GM11168 (cell line): ENCODE measurements around the gene SCNN1A.

Source experiments
- in situ Hi-C: fragments of 300-500 bp; cut with MboI; formaldehyde crosslinking; loops from one replicate; pipeline ENCODE4 v1.12.0; 2022; ENCODE audit warnings: low sequenced_read_pairs; ENCODE audit not compliant: unreplicated experiment

Gene SCNN1A

DNA sequence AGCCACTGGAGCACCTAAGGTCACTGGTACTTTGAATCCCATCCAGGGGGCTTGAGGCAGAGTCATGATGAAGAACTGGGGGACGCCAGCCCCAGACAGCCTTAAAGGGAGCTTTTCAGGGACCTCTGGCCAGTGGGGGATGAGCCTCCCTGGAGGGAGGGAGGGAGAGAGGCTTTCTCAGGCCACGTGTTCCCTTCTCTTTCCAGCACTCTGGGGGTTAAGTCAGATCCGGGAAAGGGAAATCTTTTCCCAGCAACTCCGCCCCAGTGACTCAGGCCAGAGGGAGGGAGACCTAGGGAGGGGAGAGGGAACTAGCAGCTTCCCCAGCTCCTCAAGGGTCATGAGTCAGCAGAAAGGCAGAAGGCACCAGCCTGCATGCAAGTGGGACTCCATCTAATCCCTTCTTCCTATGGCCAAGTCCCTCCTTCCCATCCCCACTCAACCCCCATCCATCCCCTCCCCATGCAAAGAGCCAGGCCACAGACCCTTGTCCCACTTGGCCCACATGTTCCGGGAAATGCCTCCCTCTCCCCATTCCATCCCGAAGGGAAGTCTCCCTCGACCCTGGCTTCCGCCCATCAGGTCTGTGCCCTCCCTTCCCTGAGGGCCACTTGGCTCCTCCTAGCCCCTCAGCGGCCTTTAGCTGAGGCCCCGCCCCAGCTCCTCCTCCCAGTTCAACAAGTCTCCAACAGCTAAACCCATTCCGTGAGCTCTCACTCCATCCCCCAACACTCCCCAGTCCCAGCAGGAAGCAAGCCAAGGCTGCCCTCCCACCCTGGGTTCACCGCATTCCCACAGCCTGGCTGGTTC, 39.1 kb downstream of the SCNN1A start:
- in situ Hi-C loops = no loop called here

GRCh38 chr12:6335451-6336078, 39.8 kb downstream of the SCNN1A start:
- in situ Hi-C loops = no loop called here

- in situ Hi-C loops = no loop called here
These were observed 40.4 kb downstream of the SCNN1A start for GRCh38 chr12:6334940-6335450.

- in situ Hi-C loops = no loop called here
These were observed 41.0 kb downstream of the SCNN1A start for GRCh38 chr12:6334359-6334758.

DNA sequence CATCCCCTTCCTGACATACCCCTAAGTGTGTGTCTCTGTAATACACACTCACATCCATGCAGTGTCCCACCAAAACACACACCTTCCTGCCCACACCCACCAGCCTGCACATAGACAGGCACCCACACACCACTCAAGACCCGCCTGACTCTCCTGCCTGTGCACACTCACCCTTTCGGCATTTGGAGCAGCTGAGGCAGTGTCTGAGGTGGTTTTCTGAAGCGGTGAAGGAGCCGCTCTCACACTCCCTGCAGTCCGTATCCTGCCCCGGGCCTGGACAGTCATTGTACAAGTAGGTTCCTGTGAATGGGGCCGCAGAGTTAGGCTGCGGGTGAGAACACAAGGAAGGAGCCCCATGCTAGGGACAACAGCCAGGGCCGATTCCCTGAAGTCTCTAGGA, 41.8 kb downstream of the SCNN1A start:
- in situ Hi-C loops = no loop called here

- in situ Hi-C loops = no loop called here
These were observed 42.3 kb downstream of the SCNN1A start for GRCh38 chr12:6333029-6333428.

DNA sequence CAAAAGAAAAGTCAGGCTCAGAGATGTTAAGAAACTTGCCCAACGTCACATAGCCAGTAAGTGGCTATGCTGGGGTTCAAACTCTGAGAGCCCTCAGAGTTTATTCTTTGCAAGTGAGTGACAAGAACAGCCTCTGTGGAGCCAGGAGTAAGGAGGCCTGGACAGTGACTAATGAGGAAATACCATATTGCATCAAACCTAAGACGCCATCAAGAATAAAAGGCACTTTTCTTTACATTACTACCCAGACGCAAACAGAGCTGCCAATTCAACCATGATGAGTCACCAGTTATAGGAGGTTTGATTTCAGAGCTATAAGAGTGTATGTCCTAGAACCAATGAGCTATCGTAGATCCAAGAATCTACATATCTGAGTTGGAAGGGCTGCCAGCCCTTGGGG, 42.9 kb downstream of the SCNN1A start:
- in situ Hi-C loops = no loop called here

- in situ Hi-C loops = no loop called here
These were observed 44.2 kb downstream of the SCNN1A start for GRCh38 chr12:6330999-6331714.

DNA sequence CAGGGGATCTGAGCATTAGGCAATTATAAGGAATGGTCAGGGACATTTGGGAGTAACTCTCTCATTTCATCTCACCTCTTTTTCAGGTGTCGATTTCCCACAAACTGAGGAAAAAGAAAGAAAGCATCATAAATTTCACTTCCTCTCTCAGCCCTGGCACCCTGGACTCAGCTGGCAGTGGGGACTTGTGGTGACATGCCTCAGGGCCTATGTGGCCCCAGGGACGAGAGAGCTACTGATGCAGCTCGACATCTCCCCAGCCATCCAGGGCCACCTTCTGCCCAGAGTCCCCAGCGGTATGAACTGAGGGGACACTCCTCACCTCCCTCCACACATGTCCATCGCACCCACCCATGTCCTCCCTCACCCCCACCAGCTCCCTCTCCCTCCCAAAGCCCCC, 45.2 kb downstream of the SCNN1A start:
- in situ Hi-C loops = no loop called here

- in situ Hi-C loops = no loop called here
These were observed 45.7 kb downstream of the SCNN1A start for GRCh38 chr12:6329703-6330064.

DNA sequence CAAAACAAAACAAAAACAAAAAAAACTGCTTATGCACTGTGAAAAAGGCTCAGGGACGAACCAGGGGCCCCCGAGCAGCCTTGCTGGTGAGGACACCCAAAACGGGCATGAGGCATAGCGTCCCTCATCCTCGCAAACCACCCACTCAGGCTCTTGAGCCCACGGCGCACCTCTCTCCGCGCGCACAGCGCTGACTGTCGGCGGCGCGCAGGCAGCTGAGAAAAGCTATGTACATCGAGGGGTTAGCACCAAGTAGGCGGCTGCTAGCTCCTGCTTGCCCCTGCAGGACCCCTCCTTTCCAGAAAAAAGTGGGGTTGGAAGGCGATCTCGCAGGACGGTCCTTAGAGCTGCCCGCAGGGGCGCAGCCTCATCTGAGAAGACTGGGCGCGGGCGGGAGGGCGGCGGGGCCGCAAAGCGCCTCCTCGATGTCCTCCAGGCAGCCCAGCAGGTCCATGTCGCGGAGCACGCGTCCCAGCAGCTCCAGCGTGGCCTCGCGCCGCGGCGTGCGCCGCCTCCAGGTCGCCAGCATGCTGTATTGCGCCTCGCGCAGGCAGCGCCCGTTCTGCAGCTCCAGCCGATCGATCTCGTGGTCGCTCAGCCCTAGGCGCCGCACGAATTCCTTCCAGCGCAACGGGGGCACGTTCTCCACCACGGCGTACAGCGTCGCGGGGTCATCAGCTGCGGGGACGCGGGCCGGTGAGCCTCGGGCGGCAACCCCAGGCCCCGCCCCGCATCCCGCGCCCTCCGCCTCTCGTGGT, 46.2 kb downstream of the SCNN1A start:
- in situ Hi-C loops = no loop called here

GRCh38 chr12:6328045-6328779, 47.2 kb downstream of the SCNN1A start:
- in situ Hi-C loops = no loop called here

- in situ Hi-C loops = no loop called here
These were observed 47.9 kb downstream of the SCNN1A start for GRCh38 chr12:6327229-6328041.

DNA sequence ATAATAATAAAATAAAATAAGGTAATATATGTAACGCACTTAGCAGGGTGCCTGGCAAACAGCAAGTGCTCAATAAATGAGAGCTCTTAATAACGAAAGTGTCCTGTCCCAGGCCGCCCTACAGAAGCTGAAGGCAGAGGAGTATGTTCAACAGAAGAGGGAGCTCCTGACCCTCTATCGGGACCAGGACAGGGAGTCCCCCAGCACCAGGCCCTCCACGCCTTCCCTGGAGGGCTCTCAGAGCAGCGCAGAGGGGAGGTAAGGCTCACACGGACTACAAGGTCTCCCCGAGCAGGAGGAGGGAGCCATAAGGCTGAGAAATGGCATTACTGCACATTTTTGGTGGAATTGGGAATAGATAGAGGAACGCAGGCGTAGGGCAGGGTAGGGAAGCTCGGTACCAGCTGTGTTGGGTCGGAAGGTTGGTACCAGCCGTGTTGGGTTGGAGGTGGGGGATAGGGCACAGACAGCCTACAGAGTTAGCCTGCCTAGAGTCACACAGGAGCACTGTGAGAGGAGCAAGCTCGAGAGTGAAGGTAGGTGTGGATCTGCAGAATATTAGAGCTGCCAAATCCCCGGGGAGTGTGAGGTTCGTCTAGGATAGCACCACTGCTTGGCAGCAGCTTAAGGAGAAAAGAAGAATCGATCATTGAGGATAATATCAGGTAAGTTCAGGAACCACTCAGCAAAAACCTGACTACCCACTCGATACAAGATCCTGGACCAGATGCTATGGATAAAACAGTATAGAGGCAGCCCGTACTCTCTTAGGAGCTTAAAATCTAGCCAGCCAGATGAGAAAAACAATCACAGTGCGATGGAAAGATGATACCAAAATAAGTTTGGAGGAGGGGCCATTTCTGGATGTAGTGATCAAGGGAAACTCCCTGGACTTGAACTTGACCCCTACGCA, 48.8 kb downstream of the SCNN1A start:
- in situ Hi-C loops = no loop called here

GRCh38 chr12:6324936-6325750, 50.2 kb downstream of the SCNN1A start:
- in situ Hi-C loops = no loop called here

DNA sequence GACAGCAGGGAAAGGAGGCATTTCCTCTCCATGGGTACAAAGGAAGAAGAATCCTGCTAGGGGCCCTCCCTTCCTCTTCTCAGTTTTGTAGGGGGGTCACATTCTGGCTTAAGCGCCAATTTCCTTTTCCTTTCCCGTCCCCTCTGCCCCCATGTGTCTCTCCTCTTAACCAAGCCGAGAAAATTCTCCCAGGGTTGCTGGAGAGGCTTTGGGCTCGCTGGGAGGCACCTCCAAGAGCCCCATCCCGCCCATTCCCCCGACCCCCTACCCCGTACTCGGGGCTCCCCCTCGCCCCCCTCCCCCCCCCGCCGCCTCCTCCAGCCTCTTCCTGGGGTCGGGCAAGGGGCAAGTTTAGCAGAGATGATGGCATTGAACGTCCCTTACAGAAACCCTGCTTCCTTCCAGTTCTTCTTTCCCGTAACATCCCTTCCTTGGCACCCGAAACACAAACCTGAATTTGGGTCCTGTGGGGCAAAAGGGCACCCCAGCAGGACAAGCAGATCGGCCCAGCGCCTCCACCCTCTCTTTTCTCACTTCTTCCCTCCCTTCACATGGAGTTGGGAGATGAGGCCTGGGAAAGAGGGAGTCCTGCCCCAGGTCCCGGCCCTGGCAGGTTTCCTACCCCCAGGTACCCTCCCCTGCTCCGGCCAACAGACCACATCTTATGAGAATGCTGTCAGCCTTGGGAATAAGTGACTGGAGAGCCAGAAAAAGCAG, 51.2 kb downstream of the SCNN1A start:
- in situ Hi-C loops = no loop called here
